ENCODE measurements around the gene DSTN. TPM values are rescaled to one million over a fixed set of nuclear protein-coding genes. Genes with fewer than 3 reads are reported as not detected.

Gene DSTN
- total RNA-seq, 4 donors from 2014 or later: 280 to 589 (median 373) TPM

- in situ Hi-C loops (cut with MboI; ENCODE audit: low pct_ligation_motif_present in 1 of 4, low pct_unique_long_range_greater_than_20kb in 1 of 4, low sequenced_read_pairs in 3 of 4): loop anchor here in 2 of 4 donors (25.0 kb wide), 1 partner anchor 100 kb away; the partner anchor contains the start of gene BFSP1 (in 2 of the 2)
- H3K36me3 ChIP-seq: peaks cover 0 to 41% (median 19%) of the 10 kb centered on the region in 4 donors
- intact Hi-C loops (cut with DNase I; ENCODE audit: low total_unique reads): no loop called here
- peaks cover 0 to 28% (median 3%) of the 10 kb centered on the region in 4 donors for H3K4me1 ChIP-seq
- H3K27me3 ChIP-seq: no peaks in the 10 kb centered on the region
- H3K27ac ChIP-seq: no peak overlapping the region
- H3K4me3 ChIP-seq: no peak overlapping the region
- TF ChIP-seq CTCF (IDR thresholded peaks at IDR 0.05): no peak
- TF ChIP-seq EP300 (IDR thresholded peaks at IDR 0.05; ENCODE audit: low read depth): no peak
- no peak for TF ChIP-seq POLR2A (IDR thresholded peaks at IDR 0.05)
- TF ChIP-seq POLR2AphosphoS5 (IDR thresholded peaks at IDR 0.05): no peak
- no peaks in the 10 kb centered on the region for H3K9me3 ChIP-seq
- no peak for DNase-seq
- WGBS, 2 donors (ENCODE audit: low coverage in 1 of 2): 84% methylated on average over 4 of the region's 4 CpGs; no CpG with 5 or more reads in 1 of the 2 donors
Measured at GRCh38 chr20:17637413-17637780, 67.5 kb downstream of the DSTN start.

- no peaks in the 10 kb centered on the region for H3K27me3 ChIP-seq
- DNase-seq: no peak
- peaks cover 0 to 44% (median 18%) of the 10 kb centered on the region in 4 donors for H3K36me3 ChIP-seq
- H3K4me3 ChIP-seq: no peak overlapping the region
- TF ChIP-seq POLR2A (IDR thresholded peaks at IDR 0.05) (no peak), EP300 (IDR thresholded peaks at IDR 0.05; ENCODE audit: low read depth) (no peak), POLR2AphosphoS5 (IDR thresholded peaks at IDR 0.05) (no peak), CTCF (IDR thresholded peaks at IDR 0.05) (no peak)
- no peaks in the 10 kb centered on the region for H3K9me3 ChIP-seq
- 86 to 100% methylated on average over 2 to 13 of the region's 13 CpGs for whole genome bisulfite sequencing, 2 donors (ENCODE audit: low coverage in 1 of 2)
- in situ Hi-C loops (cut with MboI; ENCODE audit: low pct_ligation_motif_present in 1 of 4, low pct_unique_long_range_greater_than_20kb in 1 of 4, low sequenced_read_pairs in 3 of 4): loop anchor here in 2 of 4 donors (25.0 kb wide), 1 partner anchor 101 kb away; the partner anchor contains the start of gene BFSP1 (in 2 of the 2)
- intact Hi-C loops (cut with DNase I; ENCODE audit: low total_unique reads): no loop called here
- peaks cover 0 to 28% (median 3%) of the 10 kb centered on the region in 4 donors for H3K4me1 ChIP-seq
- H3K27ac ChIP-seq: no peak overlapping the region
Measured at GRCh38 chr20:17637985-17638640, 68.2 kb downstream of the DSTN start.

- TF ChIP-seq POLR2A (IDR thresholded peaks at IDR 0.05): no peak
- TF ChIP-seq POLR2AphosphoS5 (IDR thresholded peaks at IDR 0.05): no peak
- no peak for TF ChIP-seq CTCF (IDR thresholded peaks at IDR 0.05)
- TF ChIP-seq EP300 (IDR thresholded peaks at IDR 0.05; ENCODE audit: low read depth): no peak
- intact Hi-C loops (cut with DNase I; ENCODE audit: low total_unique reads) (no loop called here), in situ Hi-C loops (cut with MboI; ENCODE audit: low pct_ligation_motif_present in 1 of 4, low pct_unique_long_range_greater_than_20kb in 1 of 4, low sequenced_read_pairs in 3 of 4) (loop anchor here in 2 of 4 donors (25.0 kb wide), 1 partner anchor 102 kb away; the partner anchor contains the start of gene BFSP1 (in 2 of the 2))
- Histone ChIP-seq H3K36me3 (peaks cover 0 to 37% (median 16%) of the 10 kb centered on the region in 4 donors), H3K4me1 (peaks cover 2 to 29% (median 6%) of the 10 kb centered on the region in 4 donors), H3K4me3 (no peak overlapping the region), H3K27ac (no peak overlapping the region), H3K27me3 (no peaks in the 10 kb centered on the region), H3K9me3 (no peaks in the 10 kb centered on the region)
- DNase-seq: no peak
- 71 to 81% methylated on average over 1 to 6 of the region's 6 CpGs for WGBS, 2 donors (ENCODE audit: low coverage in 1 of 2)
Measured at GRCh38 chr20:17638835-17639407, 69.0 kb downstream of the DSTN start.

- no peaks in the 10 kb centered on the region for H3K9me3 ChIP-seq
- in situ Hi-C loops (cut with MboI; ENCODE audit: low pct_ligation_motif_present in 1 of 4, low pct_unique_long_range_greater_than_20kb in 1 of 4, low sequenced_read_pairs in 3 of 4): loop anchor here in 2 of 4 donors (25.0 kb wide), 1 partner anchor 103 kb away; the partner anchor contains the start of gene BFSP1 (in 2 of the 2)
- H3K27me3 ChIP-seq: no peaks in the 10 kb centered on the region
- no peak overlapping the region for H3K4me3 ChIP-seq
- H3K4me1 ChIP-seq: peaks cover 13 to 29% (median 16%) of the 10 kb centered on the region in 4 donors
- intact Hi-C loops (cut with DNase I; ENCODE audit: low total_unique reads): no loop called here
- DNase-seq: no peak
- TF ChIP-seq CTCF (IDR thresholded peaks at IDR 0.05) (no peak), POLR2A (IDR thresholded peaks at IDR 0.05) (no peak), EP300 (IDR thresholded peaks at IDR 0.05; ENCODE audit: low read depth) (no peak), POLR2AphosphoS5 (IDR thresholded peaks at IDR 0.05) (no peak)
- H3K27ac ChIP-seq: no peak overlapping the region
- peaks cover 0 to 33% (median 16%) of the 10 kb centered on the region in 4 donors for H3K36me3 ChIP-seq
- 85% methylated on average over 12 of the region's 12 CpGs; no CpG with 5 or more reads in 1 of the 2 donors for WGBS, 2 donors (ENCODE audit: low coverage in 1 of 2)
Measured at GRCh38 chr20:17640146-17640874, 70.4 kb downstream of the DSTN start.

Data from transverse colon (tissue), 4 donors.